ENCODE data around the gene IPCEF1. TPM values are rescaled to one million over a fixed set of nuclear protein-coding genes. Genes with fewer than 3 reads are reported as not detected.

The IPCEF1 gene
- total RNA-seq, 1 experiment from 2014 or later = 0.57 TPM

GRCh38 chr6:154218787-154219186 is 137.8 kb downstream of the IPCEF1 start:
- H3K9me3 ChIP-seq (ENCODE audit: insufficient read depth, low read depth) = no peaks in the 10 kb centered on the region
- no peak overlapping the region for H3K4me3 ChIP-seq
- no peak for DNase-seq
- no peaks in the 10 kb centered on the region for H4K20me1 ChIP-seq (ENCODE audit: insufficient read depth)
- no peaks in the 10 kb centered on the region for H3K36me3 ChIP-seq (ENCODE audit: low read depth)
- ChIA-PET CTCF (no interaction called here), POLR2A (ENCODE audit: unreplicated experiment) (no interaction called here)
- TF ChIP-seq CTCF (conservative IDR thresholded peaks at IDR 0.05) (no peak), EZH2 (IDR thresholded peaks at IDR 0.05; ENCODE audit: low read depth) (no peak)
- H2AFZ ChIP-seq = no peak overlapping the region
- H3K4me2 ChIP-seq = no peak overlapping the region
- H3K27ac ChIP-seq = no peak overlapping the region
- intact Hi-C loops (cut with micrococcal nuclease; ENCODE audit: unreplicated experiment) = no loop called here
- no peaks in the 10 kb centered on the region for H3F3A ChIP-seq (ENCODE audit: insufficient read depth, low read depth)
- no peaks in the 10 kb centered on the region for H3K9me2 ChIP-seq (ENCODE audit: insufficient read depth)
- H3K4me1 ChIP-seq (replicated peaks; ENCODE audit: insufficient read depth) = no peaks in the 10 kb centered on the region
- H3K79me2 ChIP-seq (ENCODE audit: low read depth) = no peaks in the 10 kb centered on the region
- no peaks in the 10 kb centered on the region for H3K27me3 ChIP-seq (ENCODE audit: insufficient read depth, low read depth)
- no TSS peak for BruUV-seq (replicated peaks)

- H3K27ac ChIP-seq = no peak overlapping the region
- H3K79me2 ChIP-seq (ENCODE audit: low read depth) = no peaks in the 10 kb centered on the region
- H3F3A ChIP-seq (ENCODE audit: insufficient read depth, low read depth) = no peaks in the 10 kb centered on the region
- BruUV-seq (replicated peaks) = no TSS peak
- no peaks in the 10 kb centered on the region for H4K20me1 ChIP-seq (ENCODE audit: insufficient read depth)
- H3K4me1 ChIP-seq (replicated peaks; ENCODE audit: insufficient read depth) = no peaks in the 10 kb centered on the region
- no peaks in the 10 kb centered on the region for H3K9me3 ChIP-seq (ENCODE audit: insufficient read depth, low read depth)
- H3K4me2 ChIP-seq = no peak overlapping the region
- intact Hi-C loops (cut with micrococcal nuclease; ENCODE audit: unreplicated experiment) = no loop called here
- TF ChIP-seq CTCF (conservative IDR thresholded peaks at IDR 0.05) (no peak), EZH2 (IDR thresholded peaks at IDR 0.05; ENCODE audit: low read depth) (no peak)
- no peak for DNase-seq
- H3K36me3 ChIP-seq (ENCODE audit: low read depth) = no peaks in the 10 kb centered on the region
- H2AFZ ChIP-seq = no peak overlapping the region
- no peaks in the 10 kb centered on the region for H3K27me3 ChIP-seq (ENCODE audit: insufficient read depth, low read depth)
- CTCF ChIA-PET = no interaction called here
- no peaks in the 10 kb centered on the region for H3K9me2 ChIP-seq (ENCODE audit: insufficient read depth)
- POLR2A ChIA-PET (ENCODE audit: unreplicated experiment) = no interaction called here
- H3K4me3 ChIP-seq = no peak overlapping the region
These were observed 138.3 kb downstream of the IPCEF1 start for GRCh38 chr6:154218301-154218700.

GRCh38 chr6:154213782-154214181 is 142.8 kb downstream of the IPCEF1 start:
- no peaks in the 10 kb centered on the region for H4K20me1 ChIP-seq (ENCODE audit: insufficient read depth)
- intact Hi-C loops (cut with micrococcal nuclease; ENCODE audit: unreplicated experiment) = no loop called here
- ChIA-PET CTCF (no interaction called here), POLR2A (ENCODE audit: unreplicated experiment) (no interaction called here)
- no peaks in the 10 kb centered on the region for H3K27me3 ChIP-seq (ENCODE audit: insufficient read depth, low read depth)
- no peaks in the 10 kb centered on the region for H3K4me1 ChIP-seq (replicated peaks; ENCODE audit: insufficient read depth)
- BruUV-seq (replicated peaks) = no TSS peak
- H2AFZ ChIP-seq = no peak overlapping the region
- TF ChIP-seq EZH2 (IDR thresholded peaks at IDR 0.05; ENCODE audit: low read depth) = no peak
- no peaks in the 10 kb centered on the region for H3K9me2 ChIP-seq (ENCODE audit: insufficient read depth)
- no peak overlapping the region for H3K4me2 ChIP-seq
- H3K4me3 ChIP-seq = no peak overlapping the region
- H3K79me2 ChIP-seq (ENCODE audit: low read depth) = no peaks in the 10 kb centered on the region
- H3K9me3 ChIP-seq (ENCODE audit: insufficient read depth, low read depth) = no peaks in the 10 kb centered on the region
- H3F3A ChIP-seq (ENCODE audit: insufficient read depth, low read depth) = no peaks in the 10 kb centered on the region
- no peak for DNase-seq
- H3K36me3 ChIP-seq (ENCODE audit: low read depth) = no peaks in the 10 kb centered on the region
- H3K27ac ChIP-seq = no peak overlapping the region

GRCh38 chr6:154210678-154211077 is 145.9 kb downstream of the IPCEF1 start:
- CTCF ChIA-PET = interaction anchor here (0.6 kb wide), 1 partner anchor 1128 kb away, joined by 3 read pairs; no protein-coding TSS in a partner anchor
- Histone ChIP-seq H4K20me1 (ENCODE audit: insufficient read depth) (no peaks in the 10 kb centered on the region), H3K79me2 (ENCODE audit: low read depth) (no peaks in the 10 kb centered on the region), H3K4me2 (no peak overlapping the region), H3K9me2 (ENCODE audit: insufficient read depth) (no peaks in the 10 kb centered on the region), H2AFZ (no peak overlapping the region), H3K36me3 (ENCODE audit: low read depth) (no peaks in the 10 kb centered on the region), H3K9me3 (ENCODE audit: insufficient read depth, low read depth) (no peaks in the 10 kb centered on the region), H3K4me3 (no peak overlapping the region), H3F3A (ENCODE audit: insufficient read depth, low read depth) (no peaks in the 10 kb centered on the region), H3K4me1 (replicated peaks; ENCODE audit: insufficient read depth) (no peaks in the 10 kb centered on the region), H3K27me3 (ENCODE audit: insufficient read depth, low read depth) (no peaks in the 10 kb centered on the region), H3K27ac (no peak overlapping the region)
- intact Hi-C loops (cut with micrococcal nuclease; ENCODE audit: unreplicated experiment) = no loop called here
- no peak for DNase-seq
- POLR2A ChIA-PET (ENCODE audit: unreplicated experiment) = no interaction called here
- TF ChIP-seq CTCF (conservative IDR thresholded peaks at IDR 0.05) = no peak
- TF ChIP-seq EZH2 (IDR thresholded peaks at IDR 0.05; ENCODE audit: low read depth) = no peak
- no TSS peak for BruUV-seq (replicated peaks)
